NCI-H748 (cell line): Measurements from ENCODE around the gene NOL11.
"Not testable (repeated sequence)": the region's sequence is repeated elsewhere in the genome, so short reads cannot be mapped to it uniquely, and the experiment has no call there.

Experiments
- DNase-seq: peaks from one replicate; lab custom pipeline; 2025; ENCODE audit not compliant: unreplicated experiment; lab: John Stamatoyannopoulos, UW

Gene NOL11

DNA sequence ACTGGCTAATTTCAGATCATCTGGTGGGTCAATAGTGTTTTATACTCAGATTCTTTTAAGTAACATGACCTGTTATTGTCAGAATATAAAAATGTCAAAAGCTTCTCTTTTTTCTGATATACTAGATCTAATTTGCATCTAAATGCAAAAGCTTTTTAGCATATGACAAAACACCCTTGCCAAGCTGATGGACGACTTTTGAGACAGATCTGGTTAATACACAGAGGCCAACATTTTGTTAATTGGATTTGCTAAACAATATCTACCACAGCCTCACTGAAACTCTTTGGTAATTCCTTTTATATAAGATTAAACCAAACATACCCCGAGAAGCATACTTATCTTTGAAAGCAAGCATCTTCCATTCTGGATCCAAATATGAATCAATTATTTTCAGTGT lies 10.3 kb upstream of the NOL11 start:
- DNase-seq: no peak

GRCh38 chr17:67708378-67708777 lies 9.4 kb upstream of the NOL11 start:
- DNase-seq: no peak

DNA sequence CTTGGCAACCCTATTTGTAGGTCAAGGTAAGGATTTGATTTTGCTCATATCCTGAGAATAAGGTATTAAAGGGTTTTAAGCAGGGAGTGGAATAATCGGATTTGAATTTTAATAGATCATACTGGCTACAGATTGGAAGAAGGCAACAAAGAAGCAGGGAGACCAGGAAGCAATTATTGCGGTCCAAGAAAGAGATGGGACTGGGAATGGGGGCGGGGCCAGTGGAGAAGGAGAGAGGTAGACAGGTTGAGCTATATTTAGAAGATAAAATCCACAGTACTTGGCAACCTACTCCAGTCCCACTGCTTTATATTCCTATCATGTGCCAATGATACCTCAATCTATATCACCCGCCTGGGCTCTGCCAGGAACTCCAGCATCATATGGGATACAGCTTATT lies 5.8 kb upstream of the NOL11 start:
- no peak for DNase-seq

GRCh38 chr17:67712375-67712774 lies 5.4 kb upstream of the NOL11 start:
- DNase-seq: no peak

DNA sequence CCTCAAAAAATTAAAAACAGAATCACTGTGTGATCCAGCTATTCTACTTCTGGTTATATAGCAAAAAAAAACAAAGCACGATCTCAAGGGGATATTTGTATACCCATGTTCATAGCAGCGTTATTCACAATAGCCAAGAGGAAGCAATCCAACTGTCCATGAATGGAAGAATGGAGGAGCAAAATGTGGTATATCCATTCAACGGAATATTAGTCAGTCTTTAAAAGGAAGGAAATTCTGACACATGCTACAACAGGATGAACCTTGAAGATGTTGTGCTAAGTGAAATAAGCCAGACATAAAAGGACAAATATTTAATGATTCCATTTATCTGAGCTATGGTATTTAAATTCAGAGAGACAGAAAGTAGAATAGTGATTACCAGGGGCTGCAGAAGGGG lies 4.6 kb upstream of the NOL11 start:
- DNase-seq: no peak

DNA sequence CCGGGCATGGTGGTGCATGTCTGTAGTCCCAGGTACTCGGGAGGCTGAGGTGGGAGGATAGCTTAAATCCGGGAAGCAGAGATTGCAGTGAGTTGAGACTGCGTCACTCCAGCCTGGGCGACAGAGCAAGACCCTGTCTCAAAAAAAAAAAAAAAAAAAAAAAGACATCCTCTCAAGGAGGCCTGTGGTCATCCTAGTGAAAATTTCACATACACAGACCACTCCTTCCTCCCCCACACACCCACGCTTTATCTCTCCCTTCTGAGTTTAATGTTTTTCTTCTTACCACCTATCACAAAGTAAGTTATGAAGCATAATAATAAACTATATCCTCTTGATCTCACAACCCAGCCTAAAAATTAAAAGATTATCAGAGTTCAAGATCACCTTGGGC lies 1.3 kb upstream of the NOL11 start:
- DNase-seq: no peak

DNA sequence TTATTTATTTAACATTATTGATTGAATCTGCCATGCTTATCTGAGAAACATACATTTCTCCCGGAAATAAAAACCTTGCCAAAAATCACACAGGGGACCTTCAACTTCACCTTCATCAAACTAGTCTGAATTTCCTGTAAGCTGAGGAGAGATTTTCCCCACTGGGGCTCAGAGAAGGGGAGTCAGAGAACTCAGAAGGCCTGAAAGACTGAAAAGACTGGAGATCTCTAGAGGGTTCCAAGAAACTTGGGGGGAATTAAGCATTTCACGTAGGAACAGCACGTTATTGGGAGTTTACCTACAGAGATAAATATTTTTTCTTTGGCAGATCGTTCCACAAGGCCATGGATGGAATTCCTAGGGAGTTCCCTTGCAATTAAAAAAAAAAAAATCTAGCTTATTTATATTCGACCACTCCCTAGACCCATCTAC lies 528 bp upstream of the NOL11 start:
- DNase-seq: no peak

DNA sequence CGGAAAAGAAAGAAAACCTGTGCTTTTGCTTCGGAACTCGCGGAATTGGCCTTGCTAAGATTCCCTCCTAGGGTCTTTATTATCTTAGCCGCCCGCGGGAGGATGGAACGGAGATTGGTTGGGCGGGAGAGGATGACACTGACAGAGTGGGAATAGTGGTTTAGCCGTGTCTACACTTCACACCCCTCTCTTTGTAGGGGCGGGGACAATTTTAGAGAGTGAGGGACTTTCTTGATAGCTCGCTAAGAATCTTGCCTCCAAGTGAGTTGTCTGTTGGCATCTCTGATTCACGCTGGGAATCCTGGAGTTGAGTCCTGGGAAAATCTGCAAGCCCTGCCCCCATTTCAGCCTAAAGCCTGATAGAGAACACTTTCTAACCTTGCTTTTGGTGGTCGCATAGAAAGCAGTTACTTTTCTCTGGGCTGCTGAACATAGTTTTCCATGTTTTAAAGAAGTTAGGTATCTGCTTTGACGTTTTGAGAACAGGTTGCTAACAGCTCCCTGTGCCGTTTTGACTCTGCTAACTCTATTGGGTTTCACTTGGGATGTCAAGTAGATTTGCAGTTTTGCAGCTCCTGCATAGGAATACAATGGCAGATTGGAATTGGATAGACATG lies 697 bp downstream of the NOL11 start:
- DNase-seq: peak; percentile 67

DNA sequence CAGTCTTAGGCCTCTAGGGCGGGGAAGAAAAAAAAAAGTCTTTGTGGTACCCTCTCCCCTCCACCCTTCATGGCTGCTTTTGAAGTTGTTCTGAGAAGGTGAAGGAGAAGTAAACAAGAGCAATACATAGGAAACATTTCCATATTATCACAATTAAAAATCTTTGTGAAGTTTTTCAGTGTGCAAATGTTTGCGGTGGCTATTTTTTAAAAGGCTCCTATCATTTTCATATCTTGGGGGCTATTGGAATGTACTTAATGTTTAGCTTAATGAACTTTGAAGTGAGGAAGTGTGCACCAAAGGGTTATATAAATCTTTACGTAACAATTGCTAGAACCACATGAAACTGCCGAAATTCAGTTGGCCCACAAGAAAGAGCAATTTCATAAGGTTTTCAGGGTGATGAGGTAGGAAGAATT lies 7.6 kb downstream of the NOL11 start:
- DNase-seq: no peak

DNA sequence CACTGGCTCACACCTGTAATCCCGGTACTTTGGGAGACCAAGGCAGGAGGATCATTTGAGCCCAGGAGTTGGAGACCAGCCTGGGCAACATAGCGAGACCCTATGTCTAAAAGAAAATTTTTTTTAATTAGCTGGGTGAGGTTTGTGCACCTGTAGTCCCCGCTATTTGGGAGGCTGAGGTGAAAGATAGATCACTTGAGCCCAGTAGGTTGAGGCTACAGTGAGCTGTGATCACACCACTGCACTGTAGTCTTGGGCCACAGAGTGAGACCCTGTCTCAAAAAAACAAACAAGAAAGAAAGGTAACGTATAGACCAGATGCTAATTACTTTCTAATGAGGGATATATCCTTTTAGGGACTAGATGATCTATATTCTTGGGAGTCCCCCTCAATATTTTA lies 8.1 kb downstream of the NOL11 start:
- DNase-seq: no peak

GRCh38 chr17:67727152-67728039 lies 9.7 kb downstream of the NOL11 start:
- DNase-seq: not testable (repeated sequence)

DNA sequence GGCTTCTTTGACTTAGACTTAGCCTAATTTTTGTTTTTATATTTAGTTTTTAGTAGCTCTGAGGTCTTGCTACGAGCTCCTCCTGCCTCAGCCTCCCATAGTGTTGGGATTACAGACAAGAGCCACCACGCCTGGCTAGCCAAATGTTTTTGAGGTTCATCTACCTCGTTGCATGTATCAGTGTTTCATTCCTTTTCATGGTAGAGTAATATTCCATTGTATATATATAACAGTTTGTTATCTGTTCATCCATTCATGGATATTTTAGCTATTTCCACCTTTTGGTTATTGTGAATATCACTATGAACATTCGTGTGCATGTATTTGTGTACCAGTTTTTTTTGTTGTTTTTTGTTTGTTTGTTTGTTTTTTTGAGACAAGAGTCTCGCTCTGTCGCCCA lies 12.2 kb downstream of the NOL11 start:
- no peak for DNase-seq

DNA sequence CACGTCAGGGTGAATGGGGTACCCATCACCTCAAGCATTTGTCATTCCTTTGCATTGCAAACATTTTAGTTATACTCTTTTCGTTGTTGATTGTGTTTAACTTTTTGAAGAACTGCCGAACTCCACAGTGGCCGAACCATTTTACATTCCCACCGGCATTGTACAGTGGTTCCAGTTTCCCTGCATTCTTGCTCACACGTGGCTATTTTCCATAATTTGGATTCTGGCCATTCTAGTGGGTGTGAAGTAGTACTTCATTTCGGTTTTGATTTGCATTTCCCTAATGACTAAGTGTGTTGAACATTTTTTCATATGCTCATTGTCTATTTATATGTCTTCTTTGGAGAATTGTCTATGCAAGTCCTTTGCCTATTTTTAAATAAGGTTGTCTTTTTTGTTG lies 13.0 kb downstream of the NOL11 start:
- DNase-seq: no peak

DNA sequence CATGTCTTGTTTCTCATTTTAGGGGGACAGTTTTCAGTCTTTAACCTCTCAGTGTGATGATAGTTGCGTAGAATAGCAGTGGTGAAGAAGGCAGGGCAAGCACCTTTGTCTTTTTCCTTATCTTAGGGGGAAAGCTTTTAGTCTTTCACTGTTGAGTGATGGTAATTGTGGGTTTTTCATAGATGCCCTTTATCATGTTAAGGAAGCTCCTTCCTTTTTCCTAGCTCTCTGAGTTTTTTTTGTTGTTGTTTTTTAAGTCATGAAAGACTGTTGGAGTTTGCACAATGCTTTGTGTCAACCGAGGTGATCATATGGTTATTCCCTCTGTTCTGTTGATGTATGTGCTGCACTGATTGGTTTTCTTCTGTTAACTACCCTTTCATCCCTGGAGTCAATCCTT lies 15.7 kb downstream of the NOL11 start:
- DNase-seq: no peak

- DNase-seq: no peak
Observed at GRCh38 chr17:67737145-67737544, 19.4 kb downstream of the NOL11 start.

- DNase-seq: no peak
Observed at GRCh38 chr17:67742025-67742424, 24.3 kb downstream of the NOL11 start.

- DNase-seq: no peak
Observed at GRCh38 chr17:67746704-67747571, 29.2 kb downstream of the NOL11 start.

DNA sequence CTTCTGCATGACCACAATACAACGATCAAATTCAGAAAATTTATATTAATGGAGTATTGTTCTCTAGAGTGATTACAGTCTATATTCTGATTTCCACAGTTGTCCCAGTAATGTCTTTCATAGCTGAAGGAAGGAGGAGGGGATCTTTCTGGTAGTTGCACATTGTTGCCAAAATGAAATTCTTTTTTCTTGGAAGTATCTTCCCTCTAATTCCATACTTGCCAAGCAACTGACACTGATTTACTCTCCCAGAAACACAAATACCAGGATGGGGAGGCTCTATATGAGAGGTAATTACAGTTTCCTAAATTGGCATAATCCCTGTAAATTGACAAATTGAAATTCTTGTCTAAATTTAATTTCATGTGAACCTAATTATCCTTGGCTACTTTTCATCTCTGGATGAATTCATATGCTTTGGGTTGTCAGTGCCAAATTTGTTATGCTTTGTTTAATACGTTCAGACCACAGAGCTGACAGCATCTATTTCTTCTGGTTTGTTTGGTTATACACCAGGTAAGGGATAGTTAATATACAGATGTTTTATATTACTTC lies 30.0 kb downstream of the NOL11 start:
- DNase-seq: no peak

GRCh38 chr17:67750067-67750466 lies 32.3 kb downstream of the NOL11 start:
- DNase-seq: no peak

DNA sequence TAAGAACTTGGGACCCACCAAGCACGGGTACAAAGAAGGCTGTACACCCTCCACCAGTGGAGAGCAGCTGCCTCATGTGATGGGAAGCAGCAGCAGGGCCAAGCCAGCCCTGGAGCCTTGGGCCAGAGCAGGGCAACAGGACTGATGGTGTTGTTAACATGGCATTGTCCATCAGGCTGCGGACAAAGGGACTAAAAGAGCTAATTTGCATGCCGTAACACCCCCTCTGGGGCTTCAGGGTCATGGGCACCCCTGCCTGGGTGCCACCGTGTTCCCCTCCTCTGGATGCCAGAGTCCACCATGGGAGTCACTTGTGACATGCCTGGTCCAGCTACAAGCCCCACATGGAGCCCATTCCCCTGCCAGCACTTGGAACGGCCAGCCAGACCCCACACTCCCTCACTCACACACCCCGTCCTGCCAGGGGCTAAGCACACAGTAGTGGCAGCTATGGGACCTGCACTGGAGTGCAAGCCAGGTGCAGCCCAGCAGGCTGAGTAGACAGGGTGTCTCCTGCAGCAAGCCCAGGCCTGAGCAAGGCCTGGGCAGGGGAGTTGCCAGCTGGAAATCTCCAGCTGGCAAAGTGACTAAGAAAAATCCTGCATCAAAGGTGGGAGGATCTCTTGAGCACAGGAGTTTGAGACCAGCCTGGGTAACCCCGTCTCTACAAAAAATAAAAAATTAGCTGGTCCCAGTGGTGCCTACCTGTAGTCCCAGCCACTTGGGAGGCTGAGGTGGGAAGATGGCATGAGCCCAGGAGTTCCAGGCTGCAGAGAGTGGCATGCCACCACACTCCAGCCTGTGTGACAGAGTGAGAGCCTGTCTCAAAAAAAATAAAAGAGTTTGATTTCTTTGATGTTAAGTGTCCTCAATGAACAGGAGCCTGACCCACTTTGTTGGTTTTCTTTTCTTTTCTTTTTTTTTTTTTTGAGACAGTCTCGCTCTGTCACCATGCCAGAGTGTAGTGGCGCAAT lies 33.7 kb downstream of the NOL11 start:
- no peak for DNase-seq
